GM19099 (cell line): Measurements from ENCODE around the gene FLNB.

ENCODE experiments used
- POLR2A ChIP-seq: IDR thresholded peaks from 3 replicates; pipeline ENCODE4 v1.6.1; 2011; ENCODE audit warnings: low read depth; ENCODE audit not compliant: insufficient read length; ENCODE audit errors: extremely low read depth

FLNB gene

GRCh38 chr3:58029842-58030584 is 21.8 kb downstream of the FLNB start:
- no peak for TF ChIP-seq POLR2A

GRCh38 chr3:58032186-58032585 is 24.0 kb downstream of the FLNB start:
- no peak for TF ChIP-seq POLR2A

GRCh38 chr3:58034738-58035523 is 26.7 kb downstream of the FLNB start:
- no peak for TF ChIP-seq POLR2A

- TF ChIP-seq POLR2A, result no peak
These were observed 27.5 kb downstream of the FLNB start for GRCh38 chr3:58035524-58036255.

- TF ChIP-seq POLR2A, result no peak
These were observed 28.2 kb downstream of the FLNB start for GRCh38 chr3:58036293-58037032.

- TF ChIP-seq POLR2A, result no peak
These were observed 29.1 kb downstream of the FLNB start for GRCh38 chr3:58037141-58037910.

- TF ChIP-seq POLR2A, result no peak
These were observed 30.6 kb downstream of the FLNB start for GRCh38 chr3:58038675-58039292.

- TF ChIP-seq POLR2A, result no peak
These were observed 31.4 kb downstream of the FLNB start for GRCh38 chr3:58039601-58040000.

- TF ChIP-seq POLR2A, result no peak
These were observed 33.1 kb downstream of the FLNB start for GRCh38 chr3:58041182-58041825.

- no peak for TF ChIP-seq POLR2A
These were observed 33.7 kb downstream of the FLNB start for GRCh38 chr3:58041826-58042324.

- TF ChIP-seq POLR2A, result no peak
These were observed 34.9 kb downstream of the FLNB start for GRCh38 chr3:58042947-58043707.

- TF ChIP-seq POLR2A, result no peak
These were observed 35.7 kb downstream of the FLNB start for GRCh38 chr3:58043933-58044332.
